ENCODE data around the gene GIT2.
A peak's percentile ranks its signal among the peaks of the same experiment; 100 is the strongest.

GRCh38 chr12:109999983-110000505 lies 3.9 kb upstream of the GIT2 start:
- TF ChIP-seq CTCF (IDR thresholded peaks at IDR 0.05): no peak
- no peak for TF ChIP-seq EP300 (IDR thresholded peaks at IDR 0.05; ENCODE audit: low read depth)
- TF ChIP-seq POLR2A (IDR thresholded peaks at IDR 0.05): no peak
- peak in 1 of 3 donors; percentile 6 for TF ChIP-seq POLR2AphosphoS5 (IDR thresholded peaks at IDR 0.05)

All from transverse colon (tissue), 4 donors.